HG03097 (cell line): ENCODE data around the gene CABP2.
"Not testable (repeated sequence)": the region's sequence is repeated elsewhere in the genome, so short reads cannot be mapped to it uniquely, and the experiment has no call there.

Experiments used
- ATAC-seq: cut with Tn5 transposase; IDR thresholded peaks from one replicate; pipeline ENCODE4 v1.9.1; 2021; ENCODE audit not compliant: unreplicated experiment, low FRiP score

CABP2 gene

DNA sequence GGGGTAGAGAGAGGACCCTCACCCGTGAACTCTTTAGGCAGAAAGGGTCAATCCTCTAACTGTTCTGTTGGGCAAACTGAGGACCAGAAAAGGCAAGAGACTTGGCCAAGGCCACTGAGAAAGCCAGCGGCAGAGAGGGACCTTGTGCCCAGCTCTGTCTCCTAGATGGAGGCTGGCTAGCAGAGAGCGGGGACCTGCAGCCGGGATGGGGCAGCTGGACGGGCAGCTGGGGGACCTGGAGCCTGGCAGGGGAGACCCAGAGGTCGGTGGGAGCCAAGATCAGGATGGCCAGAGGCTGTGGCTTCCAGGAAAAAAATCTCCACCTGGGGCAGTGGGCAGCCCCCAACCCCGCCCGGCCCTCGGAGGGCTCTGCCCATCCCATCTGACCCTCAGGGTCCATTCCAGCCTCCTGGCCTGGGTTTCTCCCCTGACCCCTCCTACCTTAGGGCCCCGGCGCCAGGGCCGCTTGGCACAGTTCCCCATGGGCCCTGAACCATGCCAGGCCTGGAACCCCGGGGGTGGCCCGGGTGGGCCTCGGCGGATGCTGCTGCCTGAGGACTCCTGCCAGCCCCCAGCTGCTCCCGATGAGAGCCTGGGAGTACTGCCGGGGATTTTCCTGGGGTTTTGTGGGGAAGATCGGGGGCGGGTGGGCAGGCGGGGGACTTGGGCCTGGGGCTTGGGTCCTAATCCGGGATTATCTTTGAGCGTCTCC is at the start of gene CABP2:
CABP2 (minus strand) TSS at position 603 of the 712 bp plus-strand sequence; CDS start at position 483, 120 bp downstream.
- ATAC-seq, result no peak

DNA sequence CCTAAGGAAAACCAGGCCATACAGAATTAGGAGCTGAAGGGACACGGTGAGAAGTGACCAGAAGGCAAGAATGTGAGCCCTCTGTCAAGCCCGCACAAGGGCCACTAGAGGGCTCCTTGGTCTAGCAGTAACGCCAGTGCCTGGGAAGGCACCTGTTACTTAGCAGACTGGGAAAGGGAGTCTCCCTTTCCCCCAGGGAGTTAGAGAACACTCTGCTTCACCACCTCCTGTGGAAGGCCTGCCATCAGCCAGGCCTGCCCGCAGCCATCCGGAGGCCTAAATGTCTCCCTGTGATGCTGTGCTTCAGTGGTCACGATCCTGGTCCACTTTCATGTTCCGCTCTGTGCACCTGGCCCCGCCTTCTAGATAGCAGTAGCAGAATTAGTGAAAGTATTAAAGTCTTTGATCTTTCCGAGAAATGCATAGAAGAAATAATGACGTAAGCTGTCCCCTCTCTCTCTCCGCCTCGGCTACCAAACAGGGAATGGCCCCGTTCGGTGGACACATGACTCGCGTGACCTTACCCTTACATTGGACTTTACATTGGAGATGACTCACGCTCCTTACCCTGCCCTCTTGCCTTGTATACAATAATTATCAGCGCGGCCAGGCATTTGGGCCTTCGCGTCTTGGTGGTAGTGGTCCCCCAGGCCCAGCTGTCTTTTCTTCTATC is 49.6 kb upstream of the CABP2 start:
- ATAC-seq, result no peak

DNA sequence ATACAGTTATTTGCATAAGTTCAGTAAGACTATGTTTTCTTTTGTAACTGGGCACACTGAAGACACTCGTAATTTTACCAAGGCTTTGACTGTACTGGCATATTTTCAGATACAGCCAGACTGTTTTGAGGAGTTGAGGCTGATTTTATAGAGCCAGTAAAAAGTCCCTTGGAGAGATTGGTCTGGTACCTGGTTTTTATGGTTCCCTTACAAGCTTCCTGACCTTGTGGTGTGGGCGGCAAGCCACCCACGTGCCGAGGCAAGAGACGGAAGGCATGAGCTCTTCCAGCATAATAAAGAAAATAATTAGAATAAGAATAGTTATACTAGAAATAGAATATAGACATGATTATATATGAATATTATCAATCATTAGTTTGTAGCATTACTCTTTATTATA is 49.1 kb upstream of the CABP2 start:
- no peak for ATAC-seq

DNA sequence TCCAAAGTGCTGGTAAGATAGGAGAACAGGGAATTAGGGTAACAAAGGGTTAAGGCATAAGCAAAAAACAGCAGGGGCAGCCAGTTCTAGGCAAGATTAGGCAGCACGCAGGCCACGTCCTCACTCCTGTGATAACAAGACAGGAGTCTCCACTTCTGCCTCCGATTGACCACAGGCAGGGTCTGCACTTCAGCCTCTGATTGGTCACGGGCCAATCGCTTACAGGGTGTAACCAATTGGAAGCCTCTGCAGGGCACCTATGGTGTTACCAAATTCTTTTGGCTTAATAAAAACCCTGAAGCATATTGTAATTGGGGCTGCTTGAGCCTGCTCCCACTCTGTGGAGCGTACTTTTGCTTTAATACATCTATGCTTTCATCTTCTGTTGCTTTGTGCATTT is 48.2 kb upstream of the CABP2 start:
- ATAC-seq, result no peak

DNA sequence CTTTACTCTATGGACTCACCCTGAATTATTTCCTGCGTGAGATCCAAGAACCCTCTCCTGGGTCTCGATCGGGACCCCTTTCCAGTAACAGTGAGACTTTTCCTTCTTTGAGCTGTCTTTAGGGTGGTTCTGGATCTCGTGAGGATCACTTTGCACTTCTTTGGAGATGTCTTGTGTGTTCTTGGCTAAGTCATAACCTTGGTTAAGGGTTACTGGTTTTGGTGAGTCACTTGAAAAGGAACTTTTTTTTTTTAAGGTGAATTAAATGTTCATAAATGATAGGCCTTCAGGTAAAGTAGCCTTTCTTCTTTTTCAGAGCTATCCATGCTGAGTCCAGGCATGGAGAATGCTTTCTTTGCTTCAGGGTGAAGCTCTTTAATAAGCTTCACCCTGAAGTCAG is 41.0 kb upstream of the CABP2 start:
- ATAC-seq, result no peak

DNA sequence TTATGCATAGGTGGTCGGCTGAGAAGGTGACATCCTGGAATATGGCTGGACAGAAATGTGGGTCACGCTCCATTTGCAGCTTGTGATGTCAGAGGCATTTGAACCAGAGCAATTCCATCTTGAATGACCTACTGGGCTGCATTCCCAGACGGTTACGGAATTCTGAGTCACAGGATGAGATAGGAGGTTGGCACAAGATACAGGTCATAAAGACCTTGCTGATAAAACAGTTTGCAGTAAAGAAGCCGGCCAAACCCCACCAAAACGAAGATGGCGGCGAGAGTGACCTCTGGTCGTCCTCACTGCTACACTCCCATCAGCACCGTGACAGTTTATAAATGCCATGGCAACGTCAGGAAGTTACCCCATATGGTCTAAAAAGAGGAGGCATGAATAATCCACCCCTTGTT is 40.5 kb upstream of the CABP2 start:
- not testable (repeated sequence) for ATAC-seq

DNA sequence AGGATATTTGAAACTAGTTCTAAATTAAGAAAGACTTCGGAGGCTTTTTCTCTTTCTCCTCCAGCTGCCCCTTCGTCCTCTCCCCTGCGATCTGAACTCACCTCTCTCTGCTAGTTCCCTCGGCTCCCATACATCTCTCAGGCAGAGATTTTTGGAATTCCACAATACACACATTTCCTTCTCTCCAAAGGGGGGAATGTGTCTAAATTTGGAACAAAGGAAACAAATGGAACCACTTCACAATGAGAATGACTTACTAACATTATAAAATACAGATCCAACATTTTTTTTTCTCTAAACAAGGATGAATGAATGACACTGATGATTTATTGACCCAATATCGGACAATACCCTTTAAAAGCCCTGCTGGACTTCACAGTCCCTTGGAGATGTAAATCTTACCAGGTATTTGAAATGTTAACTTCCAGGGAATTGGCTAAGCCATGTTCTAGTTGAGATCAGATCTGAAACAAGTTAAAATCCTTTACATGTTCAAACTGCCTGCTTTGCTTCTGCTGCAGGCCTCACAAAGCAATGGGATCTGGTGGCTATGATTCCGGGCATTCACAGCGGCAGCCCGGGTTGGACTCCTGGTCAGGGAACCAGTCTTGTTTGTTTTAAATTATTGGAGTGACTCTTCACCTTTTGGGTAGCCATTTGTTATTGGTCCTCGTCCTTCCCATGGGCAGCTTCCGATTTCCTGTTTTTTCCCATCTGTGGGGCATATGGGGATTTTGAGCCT is 39.9 kb upstream of the CABP2 start:
- ATAC-seq, result no peak

DNA sequence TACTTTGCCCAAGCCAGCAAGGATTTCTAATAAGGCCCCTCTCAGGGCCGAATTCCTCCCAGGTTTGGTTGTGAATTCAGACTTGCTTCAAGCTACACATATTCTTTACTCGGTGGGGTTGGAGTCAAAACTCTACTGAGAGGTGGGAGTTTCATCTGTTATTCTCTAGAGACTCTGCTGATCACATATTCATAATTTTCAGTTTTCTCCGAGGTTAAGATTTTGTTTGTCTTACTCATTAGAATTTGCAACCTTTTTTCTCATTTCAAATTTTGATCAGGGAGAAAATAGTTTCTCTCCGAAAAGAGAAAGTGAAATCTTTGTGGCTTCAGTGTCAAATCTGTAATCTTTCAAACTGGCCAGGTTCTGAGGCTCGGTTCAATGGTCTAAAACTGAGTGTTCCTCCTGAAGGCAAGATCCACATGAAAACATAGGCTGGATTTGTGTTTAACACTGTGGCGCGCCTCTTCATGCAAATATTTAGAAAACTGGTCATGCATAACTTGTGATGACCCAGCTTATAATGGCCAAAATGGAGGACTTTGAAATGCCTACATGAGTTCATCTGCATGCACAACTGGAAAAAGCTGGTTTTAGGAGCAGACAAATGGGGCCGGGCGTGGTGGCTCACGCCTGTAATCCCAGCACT is 38.8 kb upstream of the CABP2 start:
- peak; percentile 76 for ATAC-seq

DNA sequence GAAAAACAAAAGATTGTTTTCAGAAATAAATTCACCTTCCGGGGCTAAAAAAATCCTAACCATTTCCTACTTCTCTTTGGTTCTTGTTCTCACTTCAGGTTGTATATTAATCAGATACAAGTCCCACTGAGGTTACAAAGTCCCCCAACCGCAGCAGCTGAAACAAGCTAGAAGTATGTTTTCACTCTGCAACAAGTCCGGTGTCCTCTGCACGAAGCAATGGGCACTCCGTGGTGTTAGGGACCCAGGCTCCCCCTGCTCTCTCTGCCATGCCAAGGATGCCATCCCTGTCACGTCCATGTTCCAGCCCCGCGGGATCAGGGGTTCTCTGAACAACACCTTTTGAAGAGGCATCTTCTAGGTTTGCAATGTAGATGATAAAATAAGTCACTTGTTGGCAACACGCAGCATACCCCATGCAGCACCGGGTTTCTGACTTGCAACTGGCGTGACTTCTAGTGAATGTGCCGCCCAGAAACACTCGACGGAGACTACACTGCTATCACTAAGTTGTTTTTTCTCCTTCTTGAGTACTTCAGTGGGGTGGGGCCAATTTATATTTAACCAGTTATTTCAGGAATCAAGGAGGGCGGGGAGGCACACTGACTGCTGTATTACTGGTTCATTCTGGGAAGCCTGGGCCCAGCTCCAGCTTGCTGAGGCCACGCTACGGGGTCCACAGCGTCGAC is 35.0 kb upstream of the CABP2 start:
- no peak for ATAC-seq

DNA sequence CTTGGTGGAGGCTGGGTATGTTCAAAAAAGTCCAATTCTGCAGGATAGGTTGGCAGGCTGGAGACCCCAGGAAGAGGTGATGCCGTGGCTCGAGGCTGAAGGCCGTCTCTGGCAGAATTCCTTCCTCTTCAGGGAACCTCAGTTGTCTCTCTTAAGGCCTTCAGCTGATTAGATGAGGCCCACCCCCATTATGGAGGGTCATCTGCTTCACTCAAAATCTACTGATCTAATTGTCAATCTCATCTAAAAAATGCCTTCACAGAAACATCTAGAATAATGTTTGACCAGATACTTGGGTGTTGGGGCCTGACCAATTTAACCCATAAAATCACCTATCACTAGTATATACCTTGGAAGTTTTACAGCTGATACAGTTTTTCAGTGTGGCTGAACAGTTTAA is 33.0 kb upstream of the CABP2 start:
- ATAC-seq, result no peak

DNA sequence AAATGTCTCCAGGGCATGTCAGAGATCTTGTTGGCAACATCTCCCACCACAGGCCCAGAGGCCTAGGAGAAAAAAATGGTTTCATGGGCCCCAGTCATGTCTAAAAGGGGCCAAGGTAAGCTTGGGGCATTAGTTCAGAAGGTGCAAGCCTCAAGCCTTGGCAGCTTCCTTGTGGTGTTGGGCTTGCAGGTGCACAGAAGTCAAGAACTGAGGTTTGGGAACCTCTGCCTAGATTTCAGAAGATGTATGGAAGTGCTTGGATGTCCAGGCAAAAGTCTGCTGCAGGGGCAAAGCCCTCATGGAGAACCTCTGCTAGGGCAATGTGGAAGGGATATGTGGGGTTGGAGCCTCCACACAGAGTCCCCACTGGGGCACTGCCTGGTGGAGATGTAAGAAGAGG is 28.5 kb upstream of the CABP2 start:
- not testable (repeated sequence) for ATAC-seq

DNA sequence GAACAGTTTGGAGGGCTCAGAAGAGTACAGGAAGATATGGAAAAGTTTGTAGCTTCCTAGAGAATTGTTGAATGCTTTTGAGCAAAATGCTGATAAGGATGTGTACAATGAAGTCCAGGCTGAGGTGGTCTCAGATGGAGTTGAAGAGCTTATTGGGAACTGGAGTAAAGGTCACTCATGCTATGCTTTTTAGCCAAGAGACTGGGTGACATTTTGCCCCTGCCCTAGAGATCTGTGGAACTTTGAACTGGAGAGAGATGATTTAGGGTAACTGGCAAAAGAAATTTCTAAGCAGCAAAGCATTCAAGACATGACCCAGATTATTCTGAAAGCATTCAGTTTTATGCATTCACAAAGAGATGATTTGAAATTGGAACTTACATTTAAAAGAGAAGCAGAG is 27.9 kb upstream of the CABP2 start:
- ATAC-seq, result no peak

DNA sequence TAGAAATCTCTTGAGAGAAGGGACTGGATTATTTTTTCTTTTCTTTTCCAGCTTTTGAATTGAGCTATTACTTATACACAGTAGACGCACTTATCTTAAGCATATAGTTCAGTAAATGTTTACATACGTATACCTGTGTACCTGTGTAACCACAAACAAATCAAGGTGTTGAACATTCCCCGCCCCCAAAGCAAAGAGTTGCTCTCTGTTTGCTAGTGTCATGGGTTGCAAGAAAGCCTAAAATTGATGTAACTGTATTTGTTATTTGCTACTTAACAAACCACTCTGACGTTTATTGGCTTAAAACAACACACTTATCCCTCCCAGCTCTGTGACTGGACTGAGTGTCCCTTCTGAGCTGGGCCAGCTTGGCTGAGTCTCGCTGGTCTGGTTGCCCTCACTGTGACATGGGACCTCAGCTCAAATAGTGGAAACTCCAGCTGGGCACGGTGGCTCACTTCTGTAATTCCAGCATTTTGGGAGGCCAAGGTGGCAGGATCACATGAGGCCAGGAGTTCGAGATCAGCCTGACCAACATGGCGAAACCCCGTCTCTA is 25.4 kb upstream of the CABP2 start:
- ATAC-seq, result no peak

DNA sequence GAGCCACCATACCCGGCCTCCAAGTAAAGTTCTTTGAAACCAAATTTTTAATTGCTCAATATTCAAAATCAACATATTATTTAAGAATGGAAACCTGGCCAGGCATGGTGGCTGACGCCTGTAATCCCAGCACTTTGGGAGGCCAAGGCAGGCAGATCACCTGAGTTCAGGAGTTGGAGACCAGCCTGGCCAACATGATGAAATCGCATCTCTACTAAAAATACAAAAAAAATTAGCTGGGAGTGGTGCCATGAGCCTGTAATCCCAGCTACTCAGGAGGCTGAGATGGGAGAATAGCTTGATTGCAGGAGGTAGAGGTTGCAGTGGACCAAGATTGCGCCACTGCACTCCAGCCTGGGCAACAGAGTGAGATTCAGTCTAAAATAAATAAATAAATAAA is 24.9 kb upstream of the CABP2 start:
- not testable (repeated sequence) for ATAC-seq

DNA sequence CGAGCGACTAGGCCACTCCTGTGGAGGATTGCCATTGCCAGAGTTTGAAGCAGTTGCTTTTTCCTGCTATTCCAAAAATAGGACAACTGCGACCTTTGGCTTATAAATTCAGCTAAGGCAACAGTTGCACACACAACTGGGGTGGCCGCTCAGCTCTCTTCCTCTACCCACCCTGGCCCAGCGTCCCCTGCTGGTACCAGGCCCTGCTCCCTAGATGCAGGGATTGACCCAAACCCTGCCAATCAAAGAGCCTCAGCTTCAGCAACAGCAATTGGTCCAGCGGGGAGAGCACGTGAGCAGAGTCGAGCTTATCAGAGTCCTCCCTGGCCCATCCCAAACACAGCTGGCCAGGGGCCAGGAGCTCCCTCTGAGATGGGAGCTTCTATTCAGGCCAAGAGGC is 22.0 kb upstream of the CABP2 start:
- no peak for ATAC-seq

DNA sequence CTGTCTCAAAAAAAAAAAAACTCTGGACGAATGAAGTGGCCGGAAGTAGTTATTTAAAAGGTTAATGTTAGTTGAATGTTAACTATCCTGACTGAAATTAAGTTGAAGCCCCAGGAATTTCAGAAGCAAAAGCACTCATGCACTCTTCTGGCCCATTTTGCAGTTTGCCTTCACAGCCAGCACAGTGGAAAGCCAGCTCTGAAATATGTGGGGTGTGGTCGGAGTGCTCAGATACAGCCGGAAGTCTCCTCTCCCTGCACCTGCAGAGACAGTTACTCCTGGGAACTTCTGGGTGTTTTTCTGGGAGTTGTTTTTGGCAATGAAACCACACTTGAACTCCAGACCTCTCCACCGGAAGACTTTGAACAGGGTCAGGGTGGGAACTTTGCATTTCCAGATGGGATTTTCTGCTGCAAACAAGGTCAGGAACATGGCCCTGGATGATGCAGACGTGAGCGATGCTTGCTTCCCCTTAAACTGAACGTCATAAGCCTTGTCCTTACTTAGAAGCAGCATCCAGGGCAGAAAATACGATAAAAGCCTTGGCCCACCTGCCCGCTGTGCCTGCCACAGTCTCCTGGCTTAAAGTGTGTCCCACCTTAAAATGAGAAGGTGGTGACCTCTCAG is 21.5 kb upstream of the CABP2 start:
- no peak for ATAC-seq

DNA sequence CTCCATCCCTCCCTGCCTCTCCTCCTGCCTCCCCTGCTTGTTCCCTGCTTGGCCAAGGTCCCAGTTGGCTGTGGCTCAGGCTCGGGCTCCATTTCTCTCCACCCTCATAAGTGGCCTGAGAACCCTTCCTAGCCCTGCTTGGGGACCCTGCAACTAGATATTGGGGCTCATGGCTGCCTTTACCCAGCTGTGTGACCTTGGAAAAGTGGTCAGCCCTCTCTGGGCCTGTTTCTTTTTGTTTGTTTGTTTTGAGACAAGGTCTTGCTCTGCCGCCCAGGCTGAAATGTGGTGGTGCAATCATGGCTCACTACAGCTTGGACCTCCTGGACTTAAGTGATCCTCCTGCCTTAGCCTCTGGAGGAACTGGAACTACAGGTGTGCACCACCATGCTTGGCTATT is 20.3 kb upstream of the CABP2 start:
- no peak for ATAC-seq

DNA sequence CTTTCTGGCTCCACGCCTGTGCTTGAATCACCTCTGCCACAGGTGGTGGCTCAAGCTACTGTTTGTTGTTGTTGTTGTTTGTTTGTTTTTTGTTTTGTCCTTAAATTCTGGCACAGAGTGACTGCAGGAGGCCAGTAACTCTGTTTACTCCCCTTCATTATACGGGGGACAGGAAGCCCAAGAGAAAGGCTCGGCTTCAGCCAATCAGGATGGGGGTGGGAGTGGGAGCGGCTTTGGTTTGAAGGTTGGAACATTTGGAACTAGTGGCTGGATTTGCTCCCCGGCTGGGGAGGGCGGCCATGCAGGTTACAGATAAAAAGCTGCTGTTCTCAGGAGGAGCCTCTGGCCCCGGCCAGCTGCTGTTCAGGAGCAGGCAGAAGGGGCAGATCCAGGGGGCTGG is 19.7 kb upstream of the CABP2 start:
- no peak for ATAC-seq

DNA sequence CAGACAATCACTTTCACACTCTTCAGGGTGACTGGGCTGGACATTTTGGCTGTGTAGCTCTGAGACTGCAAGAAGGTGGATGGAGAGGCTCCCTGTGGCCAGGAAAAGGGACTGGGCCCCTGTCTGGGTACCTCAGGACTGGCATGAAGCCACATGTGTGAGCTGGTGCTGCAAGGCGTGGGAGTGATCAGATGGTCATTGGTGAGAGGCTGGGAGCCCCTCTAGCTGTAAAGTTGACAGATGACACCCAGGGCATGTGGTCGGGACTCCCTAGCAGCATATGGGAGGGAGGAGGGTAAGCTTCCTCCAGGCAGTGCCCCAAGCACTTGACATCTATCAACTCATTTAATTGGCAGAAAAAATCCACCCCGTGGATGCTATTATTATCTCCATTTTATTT is 18.9 kb upstream of the CABP2 start:
- no peak for ATAC-seq

DNA sequence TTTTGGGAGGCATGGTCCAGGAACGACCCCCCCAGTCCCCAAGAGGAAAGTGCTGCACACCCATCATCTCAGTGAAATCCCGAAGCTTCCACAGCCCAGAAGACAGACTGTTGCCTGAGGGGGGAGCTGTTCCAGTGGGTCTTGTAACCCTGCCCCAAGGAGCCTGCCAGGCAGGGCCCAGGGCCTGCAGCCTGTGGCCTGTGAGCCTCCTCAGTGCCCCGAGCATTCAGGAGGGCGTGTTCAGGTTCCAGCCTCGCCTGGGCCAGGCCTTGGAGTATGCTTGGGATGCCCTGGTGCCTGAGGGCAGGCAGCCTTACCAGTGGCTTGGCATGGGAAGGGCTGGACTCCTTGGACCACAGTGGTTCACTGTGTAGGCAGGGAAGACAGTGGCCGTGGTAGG is 18.0 kb upstream of the CABP2 start:
- no peak for ATAC-seq
